Right hindlimb (tissue), 1 donor: Measurements from ENCODE around the gene OBSCN.
A peak's percentile ranks its signal among the peaks of the same experiment; 100 is the strongest.

Experiments used
- DNase-seq: peaks from one replicate; pipeline ENCODE4 v3.0.0-alpha.2; 2018

Gene OBSCN

DNA sequence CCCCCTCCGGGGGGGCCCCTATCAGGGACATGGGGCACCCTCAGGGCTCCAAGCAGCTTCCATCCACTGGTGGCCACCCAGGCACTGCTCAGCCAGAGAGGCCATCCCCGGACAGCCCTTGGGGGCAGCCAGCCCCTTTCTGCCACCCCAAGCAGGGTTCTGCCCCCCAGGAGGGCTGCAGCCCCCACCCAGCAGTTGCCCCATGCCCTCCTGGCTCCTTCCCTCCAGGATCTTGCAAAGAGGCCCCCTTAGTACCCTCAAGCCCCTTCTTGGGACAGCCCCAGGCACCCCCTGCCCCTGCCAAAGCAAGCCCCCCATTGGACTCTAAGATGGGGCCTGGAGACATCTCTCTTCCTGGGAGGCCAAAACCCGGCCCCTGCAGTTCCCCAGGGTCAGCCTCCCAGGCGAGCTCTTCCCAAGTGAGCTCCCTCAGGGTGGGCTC lies 163.9 kb downstream of the OBSCN start:
- no peak for DNase-seq

DNA sequence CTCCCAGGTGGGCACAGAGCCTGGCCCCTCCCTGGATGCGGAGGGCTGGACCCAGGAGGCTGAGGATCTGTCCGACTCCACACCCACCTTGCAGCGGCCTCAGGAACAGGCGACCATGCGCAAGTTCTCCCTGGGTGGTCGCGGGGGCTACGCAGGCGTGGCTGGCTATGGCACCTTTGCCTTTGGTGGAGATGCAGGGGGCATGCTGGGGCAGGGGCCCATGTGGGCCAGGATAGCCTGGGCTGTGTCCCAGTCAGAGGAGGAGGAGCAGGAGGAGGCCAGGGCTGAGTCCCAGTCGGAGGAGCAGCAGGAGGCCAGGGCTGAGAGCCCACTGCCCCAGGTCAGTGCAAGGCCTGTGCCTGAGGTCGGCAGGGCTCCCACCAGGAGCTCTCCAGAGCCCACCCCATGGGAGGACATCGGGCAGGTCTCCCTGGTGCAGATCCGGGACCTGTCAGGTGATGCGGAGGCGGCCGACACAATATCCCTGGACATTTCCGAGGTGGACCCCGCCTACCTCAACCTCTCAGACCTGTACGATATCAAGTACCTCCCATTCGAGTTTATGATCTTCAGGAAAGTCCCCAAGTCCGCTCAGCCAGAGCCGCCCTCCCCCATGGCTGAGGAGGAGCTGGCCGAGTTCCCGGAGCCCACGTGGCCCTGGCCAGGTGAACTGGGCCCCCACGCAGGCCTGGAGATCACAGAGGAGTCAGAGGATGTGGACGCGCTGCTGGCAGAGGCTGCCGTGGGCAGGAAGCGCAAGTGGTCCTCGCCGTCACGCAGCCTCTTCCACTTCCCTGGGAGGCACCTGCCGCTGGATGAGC lies 164.5 kb downstream of the OBSCN start:
- peak; percentile 20 for DNase-seq

DNA sequence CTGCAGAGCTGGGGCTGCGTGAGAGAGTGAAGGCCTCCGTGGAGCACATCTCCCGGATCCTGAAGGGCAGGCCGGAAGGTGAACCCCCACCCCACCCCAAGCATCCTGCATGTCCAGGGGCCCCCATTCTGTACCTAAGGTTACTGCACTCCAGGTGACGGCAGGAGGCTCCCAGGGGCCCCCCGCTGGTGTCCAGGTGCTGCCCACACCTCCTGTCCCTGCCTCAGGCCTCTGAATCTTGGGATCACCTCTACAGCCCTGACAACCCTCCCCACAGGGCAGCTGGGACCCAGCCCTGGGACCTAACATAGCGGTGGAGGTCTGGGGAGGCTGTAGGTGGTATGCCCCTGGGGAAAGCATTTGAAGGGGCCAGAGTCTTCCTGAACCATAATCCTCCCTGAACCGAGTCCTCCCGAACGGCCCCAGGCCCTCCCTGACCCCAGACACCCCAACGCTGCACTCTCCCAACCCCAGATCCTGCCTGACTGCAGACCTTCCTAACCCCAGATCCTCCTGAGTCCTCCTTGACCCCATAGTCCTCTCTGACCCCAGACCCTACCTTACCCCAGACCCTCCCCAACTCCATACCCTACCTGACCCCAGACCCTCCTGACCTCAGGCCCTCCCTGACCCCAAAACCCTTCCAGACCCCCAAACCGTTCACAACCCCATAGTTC lies 165.3 kb downstream of the OBSCN start:
- peak; percentile 13 for DNase-seq

DNA sequence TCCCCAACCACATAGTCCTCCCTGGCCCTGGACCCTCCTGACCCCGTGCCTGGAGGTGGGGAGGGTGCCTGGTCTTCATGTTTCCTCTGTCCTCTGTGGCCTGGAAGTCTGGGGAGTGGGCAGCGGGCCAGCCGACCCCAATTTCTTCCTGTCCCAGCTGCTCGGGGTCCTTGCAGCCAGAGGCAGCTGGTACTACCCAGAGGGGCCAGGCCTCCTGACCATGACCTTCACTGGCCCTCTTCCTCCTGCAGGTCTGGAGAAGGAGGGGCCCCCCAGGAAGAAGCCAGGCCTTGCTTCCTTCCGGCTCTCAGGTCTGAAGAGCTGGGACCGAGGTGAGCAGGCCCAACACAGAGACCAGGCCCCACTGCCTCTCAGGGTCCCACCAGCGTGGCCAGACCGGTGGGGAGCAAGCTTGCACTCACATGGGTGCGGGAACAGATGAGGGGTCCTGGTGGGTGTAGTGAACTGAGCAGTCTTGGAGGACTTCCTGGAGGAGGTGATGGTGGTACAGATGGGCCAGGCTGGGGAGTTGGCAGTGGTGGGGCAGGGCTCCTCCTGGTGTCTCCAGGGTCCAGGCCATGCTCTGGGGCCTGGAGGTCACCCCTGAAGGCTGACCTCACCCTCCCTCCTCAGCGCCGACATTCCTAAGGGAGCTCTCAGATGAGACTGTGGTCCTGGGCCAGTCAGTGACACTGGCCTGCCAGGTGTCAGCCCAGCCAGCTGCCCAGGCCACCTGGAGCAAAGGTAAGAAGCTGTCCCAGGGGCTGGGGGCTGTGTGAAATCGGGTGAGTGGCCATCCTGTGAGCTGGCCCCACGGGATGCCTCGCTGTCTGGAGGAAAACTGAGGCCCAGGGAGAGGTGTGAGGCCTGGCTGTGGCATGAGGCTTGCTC lies 166.1 kb downstream of the OBSCN start:
- peak; percentile 19 for DNase-seq

DNA sequence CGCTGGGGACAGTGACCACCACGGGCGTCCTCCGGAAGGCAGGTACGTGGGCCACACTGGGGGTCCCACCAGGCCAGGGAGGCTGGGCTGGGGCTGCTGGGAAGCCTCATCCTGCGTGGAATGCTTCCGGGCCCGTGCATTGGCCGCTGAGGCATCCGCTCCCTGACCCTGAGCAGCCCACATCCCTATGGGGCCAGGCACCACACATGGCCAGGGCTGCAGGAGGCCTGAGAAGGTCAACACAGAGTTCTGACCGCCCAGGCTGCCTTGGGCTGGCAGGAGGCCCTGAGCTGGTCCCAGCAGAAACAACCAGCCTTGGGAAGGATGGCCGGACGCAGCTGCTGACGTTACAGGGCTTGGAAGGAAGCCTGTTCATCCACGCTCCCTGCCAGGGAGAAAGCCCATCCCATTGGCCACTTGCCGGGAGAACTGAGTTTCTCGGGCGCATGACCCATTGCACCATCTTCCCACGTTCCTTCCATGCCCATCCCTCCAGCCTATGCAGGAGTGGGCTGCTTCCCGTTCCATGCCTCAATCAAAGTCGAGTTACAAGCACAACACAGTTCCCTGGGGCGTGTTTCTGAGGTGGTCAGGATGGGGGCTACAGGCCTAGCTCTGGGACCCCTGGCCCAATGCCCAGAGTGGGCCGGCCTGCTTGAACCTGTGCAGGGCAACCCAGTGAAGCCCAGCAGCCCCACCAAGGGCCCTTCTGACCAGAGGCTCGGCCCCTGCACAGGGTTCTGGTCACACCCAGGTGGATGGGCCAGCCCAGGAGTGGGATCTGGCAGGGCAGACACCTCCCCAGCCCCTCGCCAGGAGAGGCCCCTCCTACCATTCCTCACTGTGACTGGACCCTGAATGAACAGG lies 167.1 kb downstream of the OBSCN start:
- peak; percentile 86 for DNase-seq

DNA sequence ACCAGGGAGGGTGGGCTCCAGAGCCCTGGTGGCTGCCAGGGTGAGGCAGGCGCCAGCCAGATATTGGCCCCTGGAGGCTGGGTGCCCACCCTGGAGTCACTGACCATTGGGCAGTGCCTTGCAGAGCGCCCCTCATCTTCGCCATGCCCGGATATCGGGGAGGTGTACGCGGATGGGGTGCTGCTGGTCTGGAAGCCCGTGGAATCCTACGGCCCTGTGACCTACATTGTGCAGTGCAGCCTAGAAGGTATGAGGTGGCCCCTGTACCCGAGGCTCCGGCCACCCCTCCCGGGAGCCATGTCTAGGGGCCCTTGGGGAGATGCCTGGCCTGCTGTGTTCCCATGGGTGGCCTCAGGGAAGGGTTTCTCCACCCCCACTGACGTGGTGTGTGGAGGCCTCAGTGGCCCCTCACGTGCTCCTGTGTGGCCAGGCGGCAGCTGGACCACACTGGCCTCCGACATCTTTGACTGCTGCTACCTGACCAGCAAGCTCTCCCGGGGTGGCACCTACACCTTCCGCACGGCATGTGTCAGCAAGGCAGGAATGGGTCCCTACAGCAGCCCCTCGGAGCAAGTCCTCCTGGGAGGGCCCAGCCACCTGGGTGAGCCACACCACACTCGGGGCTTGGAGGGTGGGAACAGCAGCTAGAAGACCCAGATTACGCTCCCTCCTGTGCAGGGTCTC lies 167.9 kb downstream of the OBSCN start:
- DNase-seq, result no peak

DNA sequence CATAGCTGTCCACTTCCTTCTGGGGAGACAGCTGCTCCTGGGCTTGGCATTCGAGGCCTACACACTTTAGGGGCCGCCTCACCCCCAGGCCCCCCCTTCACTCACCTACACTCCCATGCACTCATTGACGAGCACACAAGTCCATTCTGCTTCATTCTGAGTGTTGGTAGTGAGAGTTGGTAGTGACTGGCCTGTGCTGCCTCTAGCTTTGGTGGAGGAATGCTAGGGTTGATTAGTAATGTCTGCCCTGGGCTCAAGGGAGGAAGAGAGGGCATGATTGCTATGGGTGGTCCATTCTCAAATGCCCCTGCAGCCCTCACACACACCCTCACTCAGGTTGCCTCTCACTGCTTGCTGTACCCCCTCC lies 168.4 kb downstream of the OBSCN start:
- no peak for DNase-seq

DNA sequence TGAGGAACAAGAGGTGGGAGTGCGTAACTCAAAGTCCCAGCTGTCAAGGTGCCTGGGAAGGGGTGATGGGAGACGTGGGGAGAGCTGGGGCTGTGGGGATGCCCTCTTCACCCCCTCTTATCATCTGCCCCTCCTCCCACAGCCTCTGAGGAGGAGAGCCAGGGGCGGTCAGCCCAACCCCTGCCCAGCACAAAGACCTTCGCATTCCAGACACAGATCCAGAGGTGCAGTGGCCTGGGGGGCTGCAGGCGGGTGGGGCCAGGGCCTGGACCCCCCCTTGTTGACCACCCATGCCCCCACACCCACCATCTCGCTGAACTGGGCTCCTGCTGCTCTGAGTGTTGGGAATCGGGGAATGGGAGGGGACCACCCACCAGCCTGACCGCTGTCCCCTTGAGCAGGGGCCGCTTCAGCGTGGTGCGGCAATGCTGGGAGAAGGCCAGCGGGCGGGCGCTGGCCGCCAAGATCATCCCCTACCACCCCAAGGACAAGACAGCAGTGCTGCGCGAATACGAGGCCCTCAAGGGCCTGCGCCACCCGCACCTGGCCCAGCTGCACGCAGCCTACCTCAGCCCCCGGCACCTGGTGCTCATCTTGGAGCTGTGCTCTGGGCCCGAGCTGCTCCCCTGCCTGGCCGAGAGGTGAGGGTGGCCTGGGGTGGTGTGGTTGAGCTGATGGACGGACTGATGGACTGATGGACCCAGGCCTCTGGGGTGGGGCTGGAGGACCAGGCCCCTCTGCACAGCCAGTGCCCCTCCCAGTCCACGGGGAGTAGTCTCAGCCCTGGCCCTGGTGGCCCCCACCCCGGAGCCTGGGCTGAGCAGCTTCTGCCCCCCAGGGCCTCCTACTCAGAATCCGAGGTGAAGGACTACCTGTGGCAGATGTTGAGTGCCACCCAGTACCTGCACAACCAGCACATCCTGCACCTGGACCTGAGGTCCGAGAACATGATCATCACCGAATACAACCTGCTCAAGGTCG lies 169.1 kb downstream of the OBSCN start:
- no peak for DNase-seq

DNA sequence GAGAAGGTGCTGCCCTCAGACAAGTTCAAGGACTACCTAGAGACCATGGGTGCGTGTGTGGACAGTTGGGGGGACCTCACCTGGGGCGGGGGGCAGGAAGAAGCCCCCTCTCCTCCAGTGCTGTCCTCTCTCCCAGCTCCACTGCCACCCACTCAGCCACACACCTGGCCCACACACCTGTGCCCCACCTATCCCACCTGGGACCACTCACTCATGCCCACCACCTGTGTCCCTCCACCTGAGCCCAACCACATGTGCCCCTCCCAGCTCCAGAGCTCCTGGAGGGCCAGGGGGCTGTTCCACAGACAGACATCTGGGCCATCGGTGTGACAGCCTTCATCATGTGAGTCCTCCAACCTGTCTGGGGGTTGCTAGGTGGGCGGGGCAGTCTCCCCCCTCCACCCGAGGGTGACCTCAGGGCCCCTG lies 169.8 kb downstream of the OBSCN start:
- no peak for DNase-seq

DNA sequence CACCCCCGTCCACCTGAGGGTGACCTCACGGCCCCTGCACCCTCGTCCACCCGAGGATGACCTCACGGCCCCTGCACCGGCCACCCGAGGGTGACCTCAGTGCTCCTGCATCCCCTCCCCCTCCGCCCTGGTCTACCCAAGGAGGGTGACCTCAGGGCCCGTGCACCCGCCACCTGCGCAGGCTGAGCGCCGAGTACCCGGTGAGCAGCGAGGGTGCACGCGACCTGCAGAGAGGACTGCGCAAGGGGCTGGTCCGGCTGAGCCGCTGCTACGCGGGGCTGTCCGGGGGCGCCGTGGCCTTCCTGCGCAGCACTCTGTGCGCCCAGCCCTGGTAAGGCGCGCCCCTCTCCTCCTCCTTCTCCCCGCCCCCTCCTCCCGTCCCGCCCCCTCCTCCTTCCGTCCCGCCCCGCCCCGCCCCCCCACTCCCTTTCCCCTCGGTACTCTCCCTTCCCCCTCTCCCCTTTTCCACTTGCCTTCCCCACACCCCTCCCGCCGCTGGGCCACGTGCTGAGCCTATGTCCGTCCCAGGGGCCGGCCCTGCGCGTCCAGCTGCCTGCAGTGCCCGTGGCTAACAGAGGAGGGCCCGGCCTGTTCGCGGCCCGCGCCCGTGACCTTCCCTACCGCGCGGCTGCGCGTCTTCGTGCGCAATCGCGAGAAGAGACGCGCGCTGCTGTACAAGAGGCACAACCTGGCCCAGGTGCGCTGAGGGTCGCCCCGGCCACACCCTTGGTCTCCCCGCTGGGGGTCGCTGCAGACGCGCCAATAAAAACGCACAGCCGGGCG lies 170.4 kb downstream of the OBSCN start:
- peak; percentile 90 for DNase-seq

DNA sequence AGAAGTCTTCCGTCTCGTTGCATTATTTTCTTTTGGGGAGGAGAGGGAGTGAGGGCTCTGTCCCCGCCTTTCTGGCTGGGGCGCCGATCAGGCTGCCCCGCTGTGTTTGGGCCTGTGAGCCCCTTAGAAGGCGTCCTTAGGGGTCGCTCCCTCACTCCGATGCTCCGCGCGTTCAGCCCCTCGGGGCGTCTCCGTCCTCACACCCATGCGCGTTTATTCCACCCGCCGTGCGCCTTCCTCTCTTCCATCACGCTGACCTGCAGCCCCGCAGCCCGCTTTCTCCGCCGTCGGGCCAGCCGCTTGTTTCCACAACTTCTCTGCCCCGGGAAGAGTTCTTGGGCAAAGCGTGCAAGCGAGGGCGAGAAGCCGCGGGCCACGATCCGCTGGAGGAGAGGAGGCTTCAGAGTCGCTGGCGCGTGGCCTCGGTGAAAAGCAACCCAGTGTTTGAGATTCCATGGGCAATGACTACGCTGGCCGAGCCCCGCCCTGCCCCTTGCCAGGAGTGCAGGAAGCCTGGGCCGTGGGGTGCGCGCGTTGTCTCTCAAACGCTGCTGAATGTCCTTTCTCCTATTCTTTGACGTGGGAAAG lies 171.1 kb downstream of the OBSCN start:
- no peak for DNase-seq

DNA sequence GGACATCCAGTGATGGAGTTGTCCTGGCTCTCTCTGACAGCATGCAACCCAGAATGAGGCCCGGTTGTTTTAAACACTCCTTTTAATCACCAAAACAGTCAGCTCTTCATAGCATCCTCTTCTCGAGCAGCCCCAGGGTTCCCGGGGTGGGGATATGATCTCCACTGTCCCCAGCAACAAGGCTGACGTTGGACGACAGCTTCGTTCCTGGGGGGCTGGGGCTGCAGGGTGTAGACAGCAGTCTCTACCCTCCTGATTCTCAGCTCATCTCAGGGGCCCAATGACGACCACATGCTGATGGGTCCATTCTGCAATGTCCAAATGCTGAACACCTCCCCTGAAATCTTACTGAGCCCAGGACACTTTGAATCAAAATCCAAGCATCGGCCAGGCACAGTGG lies 171.8 kb downstream of the OBSCN start:
- no peak for DNase-seq

DNA sequence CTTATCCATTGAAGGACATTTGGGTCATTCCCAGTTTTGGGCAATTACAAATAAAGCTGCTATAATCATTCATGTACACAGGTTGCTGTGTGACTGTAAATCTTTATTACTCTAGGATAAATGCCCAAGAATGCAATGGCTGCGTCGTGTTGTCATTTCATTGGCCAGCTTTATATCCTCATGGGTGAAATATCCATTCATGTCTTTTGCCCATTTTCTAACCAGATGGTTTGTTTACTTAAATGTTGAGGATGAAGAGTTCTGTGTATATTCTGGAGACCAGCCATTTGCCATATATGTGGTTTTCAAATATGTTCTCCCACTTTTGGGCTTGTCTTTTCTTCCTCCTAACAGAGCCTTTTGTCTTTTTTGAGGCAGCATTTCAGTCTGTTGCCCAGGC lies 173.5 kb downstream of the OBSCN start:
- DNase-seq, result no peak

DNA sequence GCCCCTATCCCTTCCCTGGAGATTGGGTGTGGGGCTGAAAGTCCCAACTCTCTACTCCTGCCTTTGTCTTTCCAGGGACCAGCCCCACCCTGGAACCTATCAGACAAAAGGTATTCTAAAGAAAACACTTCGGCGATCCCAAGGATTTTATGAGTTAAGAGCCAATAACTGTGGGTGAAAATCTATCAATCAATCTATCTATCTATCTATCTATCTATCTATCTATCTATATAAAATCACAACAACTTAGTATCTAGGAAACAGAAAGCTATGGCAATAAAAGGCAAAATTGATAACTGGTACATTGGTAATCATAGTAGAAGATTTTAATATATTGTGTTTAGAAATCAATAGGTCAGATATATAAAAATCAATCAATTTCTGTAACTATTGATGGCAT lies 175.9 kb downstream of the OBSCN start:
- no peak for DNase-seq

DNA sequence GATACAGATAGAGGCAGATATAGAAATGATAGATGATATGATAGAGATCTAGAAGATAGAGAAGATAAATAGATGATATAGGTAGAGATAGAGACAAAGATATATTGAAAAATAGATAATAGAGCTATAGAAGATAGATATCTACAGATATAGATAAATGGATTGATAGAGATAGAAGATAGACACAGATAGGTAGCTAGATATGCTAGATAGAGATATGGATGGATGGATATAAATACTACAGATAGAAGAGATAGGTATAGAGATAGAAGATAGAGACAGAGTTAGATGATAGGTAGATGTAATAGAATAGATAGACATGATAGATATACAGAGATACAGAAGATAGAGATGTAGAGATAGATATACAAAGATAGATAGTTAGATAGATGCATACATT lies 177.4 kb downstream of the OBSCN start:
- no peak for DNase-seq

DNA sequence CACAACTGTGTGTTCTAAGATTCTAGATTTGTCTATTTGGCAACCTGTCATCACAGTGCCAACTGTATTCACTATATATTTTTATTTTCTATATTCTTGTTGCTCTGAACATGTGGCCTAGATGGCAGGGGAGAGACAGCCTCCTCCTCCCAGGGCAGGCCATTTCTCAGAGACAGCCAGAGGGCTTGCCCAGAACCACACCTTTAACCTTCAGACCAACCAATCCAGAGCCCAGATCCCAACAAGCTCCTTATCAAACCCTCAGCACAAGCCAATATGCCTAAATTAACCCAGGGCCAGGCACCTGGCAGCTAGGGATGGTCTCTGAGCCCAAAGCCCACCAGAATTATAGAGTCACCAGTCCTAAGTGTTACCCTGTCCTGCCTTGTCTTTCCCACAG lies 179.5 kb downstream of the OBSCN start:
- DNase-seq, result no peak

DNA sequence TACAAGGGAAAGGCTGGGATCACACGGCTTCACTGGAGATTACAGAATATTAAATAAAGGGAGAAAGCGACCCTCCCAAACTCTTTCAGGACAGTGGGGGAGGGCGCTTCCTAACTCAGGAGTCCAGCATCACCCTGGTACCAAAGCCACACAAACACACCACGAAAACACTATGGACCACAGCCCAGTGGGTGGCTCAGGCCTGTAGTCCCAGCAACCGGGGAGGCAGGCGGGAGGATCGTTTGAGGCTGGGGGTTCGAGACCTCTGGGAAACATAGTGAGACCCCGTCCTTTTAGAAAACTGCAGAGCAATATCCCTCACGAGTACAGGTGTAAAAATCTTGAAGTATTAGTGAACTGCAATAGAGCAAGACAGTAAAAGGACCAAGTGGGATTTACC lies 182.8 kb downstream of the OBSCN start:
- DNase-seq, result no peak

DNA sequence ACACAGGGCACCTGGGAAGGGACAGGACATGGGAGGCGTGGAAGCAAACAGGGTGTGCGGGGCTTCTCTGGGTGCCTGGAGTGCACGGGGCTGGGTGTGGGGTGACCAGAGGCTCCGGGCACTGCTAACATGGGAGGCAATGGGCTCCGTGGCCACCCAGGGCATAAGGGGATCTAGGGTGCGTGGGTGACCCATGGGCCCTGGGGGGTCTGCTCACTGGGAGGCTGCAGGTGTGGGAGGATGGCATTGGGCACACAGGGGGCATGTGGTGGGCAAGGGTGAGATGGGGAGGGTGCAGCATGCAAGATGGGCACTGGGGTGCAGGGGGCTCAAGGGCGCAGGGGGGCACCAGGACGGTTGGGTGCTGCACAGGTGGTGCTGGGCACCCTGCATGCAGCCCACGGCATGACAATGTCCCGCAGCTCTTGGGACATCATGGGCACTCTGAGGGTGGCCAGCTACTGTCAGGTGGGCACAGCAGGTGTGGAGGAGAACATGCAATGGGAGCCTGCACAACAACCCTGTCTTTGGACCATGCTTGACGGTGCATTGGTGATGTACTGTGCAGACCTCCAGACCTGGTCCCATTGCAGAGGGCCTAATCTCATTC lies 183.7 kb downstream of the OBSCN start:
- no peak for DNase-seq
